Activated CD4-positive, CD25-positive, alpha-beta regulatory T cell treated with anti-CD3 and anti-CD28 coated beads, Interleukin-2, amount 50 U/mL, for 16 hours (primary cell): ENCODE results near the gene COLEC11.
"Not testable (repeated sequence)": the region's sequence is repeated elsewhere in the genome, so short reads cannot be mapped to it uniquely, and the experiment has no call there.

ENCODE experiments used
- DNase-seq: peaks from one replicate; pipeline ENCODE4 v3.0.0-alpha.2; 2020; ENCODE audit warnings: low read depth, low spot score

COLEC11 gene

GRCh38 chr2:3606028-3606369, 11.1 kb downstream of the COLEC11 start:
- no peak for DNase-seq

- DNase-seq: no peak
These were observed 11.7 kb downstream of the COLEC11 start for GRCh38 chr2:3606370-3607201.

GRCh38 chr2:3608373-3609278, 13.7 kb downstream of the COLEC11 start:
- no peak for DNase-seq

- not testable (repeated sequence) for DNase-seq
These were observed 14.4 kb downstream of the COLEC11 start for GRCh38 chr2:3609279-3609673.

GRCh38 chr2:3610415-3610814, 15.5 kb downstream of the COLEC11 start:
- no peak for DNase-seq

GRCh38 chr2:3610881-3611505, 16.1 kb downstream of the COLEC11 start:
- DNase-seq: no peak

GRCh38 chr2:3611589-3611988, 16.7 kb downstream of the COLEC11 start:
- no peak for DNase-seq

GRCh38 chr2:3612639-3613523, 18.0 kb downstream of the COLEC11 start:
- no peak for DNase-seq

GRCh38 chr2:3613524-3613905, 18.6 kb downstream of the COLEC11 start:
- no peak for DNase-seq

- not testable (repeated sequence) for DNase-seq
These were observed 19.8 kb downstream of the COLEC11 start for GRCh38 chr2:3614743-3615142.

GRCh38 chr2:3615541-3616200, 20.8 kb downstream of the COLEC11 start:
- not testable (repeated sequence) for DNase-seq

- DNase-seq: not testable (repeated sequence)
These were observed 21.7 kb downstream of the COLEC11 start for GRCh38 chr2:3616435-3617197.

- no peak for DNase-seq
These were observed 22.4 kb downstream of the COLEC11 start for GRCh38 chr2:3617198-3617890.

- no peak for DNase-seq
These were observed 23.5 kb downstream of the COLEC11 start for GRCh38 chr2:3618367-3618766.

- DNase-seq: no peak
These were observed 24.1 kb downstream of the COLEC11 start for GRCh38 chr2:3619033-3619432.

GRCh38 chr2:3619661-3620060, 24.7 kb downstream of the COLEC11 start:
- DNase-seq: not testable (repeated sequence)

GRCh38 chr2:3620834-3621233, 25.9 kb downstream of the COLEC11 start:
- no peak for DNase-seq

- DNase-seq: no peak
These were observed 28.1 kb downstream of the COLEC11 start for GRCh38 chr2:3622967-3623366.

- DNase-seq: no peak
These were observed 29.3 kb downstream of the COLEC11 start for GRCh38 chr2:3624059-3624794.
